ENCODE data around the gene ZMYND12.
"Not testable (repeated sequence)": the region's sequence is repeated elsewhere in the genome, so short reads cannot be mapped to it uniquely, and the experiment has no call there.

Gene ZMYND12, protein sequence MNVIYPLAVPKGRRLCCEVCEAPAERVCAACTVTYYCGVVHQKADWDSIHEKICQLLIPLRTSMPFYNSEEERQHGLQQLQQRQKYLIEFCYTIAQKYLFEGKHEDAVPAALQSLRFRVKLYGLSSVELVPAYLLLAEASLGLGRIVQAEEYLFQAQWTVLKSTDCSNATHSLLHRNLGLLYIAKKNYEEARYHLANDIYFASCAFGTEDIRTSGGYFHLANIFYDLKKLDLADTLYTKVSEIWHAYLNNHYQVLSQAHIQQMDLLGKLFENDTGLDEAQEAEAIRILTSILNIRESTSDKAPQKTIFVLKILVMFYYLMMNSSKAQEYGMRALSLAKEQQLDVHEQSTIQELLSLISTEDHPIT

DNA sequence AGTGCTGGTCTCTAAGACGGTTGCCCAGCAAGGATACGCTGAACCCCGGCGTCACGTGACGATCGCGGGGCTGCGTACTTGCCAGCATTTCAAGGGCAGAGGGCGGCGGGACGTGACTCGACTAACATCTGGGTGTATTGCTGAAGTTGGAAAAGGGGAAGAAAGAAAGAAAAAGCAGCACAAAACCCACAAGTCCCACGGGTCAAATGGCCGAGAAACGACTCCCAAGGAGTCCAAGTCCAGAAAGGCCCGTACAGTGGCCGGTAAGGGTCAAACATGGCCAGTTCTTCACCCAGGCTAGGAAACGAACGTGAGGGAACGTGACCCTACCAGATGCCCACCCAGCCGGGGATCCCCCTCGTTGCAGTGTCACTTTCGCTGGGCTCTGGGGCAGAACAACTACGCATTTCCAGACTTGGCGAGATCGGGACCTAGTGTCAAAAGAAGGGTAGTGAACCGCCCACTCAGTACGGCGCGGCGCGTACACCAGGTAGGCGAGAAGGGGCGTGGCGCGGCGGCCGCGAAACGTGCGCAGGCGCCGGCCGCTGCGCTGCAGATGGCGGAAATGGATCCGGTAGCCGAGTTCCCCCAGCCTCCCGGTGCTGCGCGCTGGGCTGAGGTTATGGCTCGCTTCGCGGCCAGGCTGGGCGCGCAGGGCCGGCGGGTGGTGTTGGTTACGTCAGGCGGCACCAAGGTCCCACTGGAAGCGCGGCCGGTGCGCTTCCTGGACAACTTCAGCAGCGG is at the start of gene ZMYND12, which contains the start of gene PPCS:
Gene ZMYND12, minus strand, starts transcription at position 13 of the 744 bp plus-strand sequence. CDS start 25 bp downstream, outside the sequence.
Gene PPCS, plus strand, starts transcription at position 534 of the 744 bp plus-strand sequence. Its CDS starts 23 bp downstream, at position 557.
- peak; percentile 81 to 86 (median 84) for DNase-seq

DNA sequence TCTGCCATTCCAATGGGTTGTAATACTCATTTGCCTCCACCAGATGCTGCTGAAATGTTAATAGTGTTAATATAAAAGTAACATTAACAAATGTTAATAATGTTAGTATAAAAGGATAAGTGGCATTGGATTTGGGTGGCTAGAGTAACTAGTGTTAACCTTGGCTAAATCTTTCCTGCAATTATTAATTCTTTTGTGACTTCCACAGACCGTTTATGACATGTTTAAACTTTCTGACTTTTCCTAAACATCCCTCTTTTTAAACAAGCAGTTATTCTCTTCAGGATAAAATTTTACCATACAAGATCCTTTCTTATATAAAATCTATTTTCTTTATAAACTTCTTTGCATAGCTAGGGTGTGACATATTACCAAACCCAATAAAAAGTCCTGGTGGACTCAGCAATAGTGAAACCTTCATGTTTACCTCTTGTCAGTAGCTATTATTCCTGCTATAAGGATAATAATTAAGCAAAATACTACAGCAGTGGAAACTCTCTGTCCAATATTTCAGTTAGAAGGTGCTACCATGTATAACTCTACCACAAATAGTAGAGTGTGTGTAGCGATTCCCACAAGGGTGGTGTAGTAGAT is 48.8 kb upstream of the ZMYND12 start:
- no peak for DNase-seq

DNA sequence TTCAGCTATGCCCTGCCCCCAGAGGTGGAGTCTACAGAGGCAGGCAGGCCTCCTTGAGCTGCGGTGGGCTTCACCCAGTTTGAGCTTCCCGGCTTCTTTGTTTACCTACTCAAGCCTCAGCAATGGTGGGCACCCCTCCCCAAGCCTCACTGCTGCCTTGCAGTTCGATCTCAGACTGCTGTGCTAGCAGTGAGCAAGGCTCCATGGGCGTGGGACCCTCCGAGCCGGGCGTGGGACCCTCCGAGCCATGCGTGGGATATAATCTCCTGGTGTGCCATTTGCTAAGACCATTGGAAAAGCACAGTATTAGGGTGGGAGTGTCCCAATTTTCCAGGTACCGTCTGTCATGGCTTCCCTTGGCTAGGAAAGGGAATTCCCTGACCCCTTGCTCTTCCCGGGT is 46.2 kb upstream of the ZMYND12 start:
- DNase-seq = not testable (repeated sequence)

DNA sequence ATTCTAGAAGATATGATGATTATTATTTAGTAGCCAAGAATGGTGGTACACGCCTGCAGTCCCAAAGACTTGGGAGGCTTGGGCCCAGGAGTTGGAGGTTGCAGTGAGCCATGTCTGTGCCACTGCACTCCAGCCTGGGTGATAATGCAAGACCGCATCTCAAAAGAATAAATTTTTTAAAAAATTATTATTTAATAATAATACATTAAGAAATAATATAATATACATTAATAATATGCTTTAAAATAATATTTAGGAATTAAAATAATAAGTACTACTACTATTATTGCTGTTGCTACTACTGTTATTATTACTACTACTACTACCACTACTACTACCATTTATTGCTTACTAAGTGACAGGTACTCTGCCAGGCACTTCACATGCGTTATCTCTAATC is 34.4 kb upstream of the ZMYND12 start:
- no peak for DNase-seq

DNA sequence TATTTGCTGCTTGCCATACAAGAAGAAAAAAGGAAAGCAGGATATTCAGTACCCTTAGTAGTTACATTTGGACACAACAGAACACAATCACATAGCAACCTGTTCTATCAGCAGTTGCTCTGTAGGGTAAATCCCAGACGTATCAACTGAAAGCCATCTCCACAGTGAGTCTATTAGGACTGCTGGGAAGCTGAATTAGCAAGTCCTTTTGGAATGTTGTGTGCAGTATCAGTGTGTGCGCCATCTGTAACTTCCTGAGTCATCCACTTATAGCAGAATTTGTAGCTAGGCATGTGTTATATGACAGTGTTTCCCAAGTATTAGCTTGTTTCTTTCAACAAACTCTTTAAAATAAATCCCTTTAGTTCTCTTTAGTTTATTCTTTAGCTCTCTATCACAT is 28.6 kb upstream of the ZMYND12 start:
- DNase-seq = no peak

DNA sequence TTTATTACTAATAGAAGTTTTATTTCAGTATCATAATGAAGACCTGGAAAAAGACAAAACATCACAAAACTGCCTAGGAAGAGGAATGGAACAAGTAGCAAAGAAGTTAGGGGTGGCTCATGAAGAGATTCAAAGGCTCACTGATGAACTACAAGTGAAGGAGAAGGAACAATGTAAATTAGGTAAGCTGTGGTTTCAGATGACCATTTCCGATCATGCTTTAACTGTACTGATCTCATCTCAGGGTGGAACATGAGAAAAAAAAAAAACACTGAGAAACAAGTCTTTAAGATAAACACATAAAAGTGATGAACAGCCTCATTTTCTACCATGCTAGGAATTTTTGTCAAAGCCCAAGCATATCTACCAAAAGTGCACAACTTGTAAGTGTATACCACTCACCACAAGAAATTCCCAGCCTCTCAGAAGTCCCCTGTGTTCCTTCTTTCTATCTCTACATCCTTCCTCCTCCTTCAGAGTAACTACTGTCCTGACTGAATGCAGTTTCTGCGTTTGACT is 26.9 kb upstream of the ZMYND12 start:
- DNase-seq = no peak

DNA sequence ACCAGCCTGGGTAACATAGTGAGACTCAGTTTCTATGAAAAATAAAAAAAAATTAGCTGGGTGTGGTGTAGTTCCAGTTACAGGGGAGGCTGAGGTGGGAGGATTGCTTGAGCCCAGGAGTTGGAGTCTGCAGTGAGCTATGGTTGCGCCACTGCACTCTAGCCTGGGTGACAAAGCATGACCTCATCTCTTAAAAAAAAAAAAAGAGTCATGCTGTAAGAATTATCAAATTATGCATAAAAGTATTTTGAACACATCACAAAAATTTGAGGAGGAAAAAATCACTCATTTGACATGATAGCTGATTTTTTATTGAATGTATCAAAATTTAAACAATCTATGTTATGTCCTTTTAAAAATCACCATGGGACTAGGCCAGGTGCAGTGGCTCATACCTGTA is 25.1 kb upstream of the ZMYND12 start:
- no peak for DNase-seq

DNA sequence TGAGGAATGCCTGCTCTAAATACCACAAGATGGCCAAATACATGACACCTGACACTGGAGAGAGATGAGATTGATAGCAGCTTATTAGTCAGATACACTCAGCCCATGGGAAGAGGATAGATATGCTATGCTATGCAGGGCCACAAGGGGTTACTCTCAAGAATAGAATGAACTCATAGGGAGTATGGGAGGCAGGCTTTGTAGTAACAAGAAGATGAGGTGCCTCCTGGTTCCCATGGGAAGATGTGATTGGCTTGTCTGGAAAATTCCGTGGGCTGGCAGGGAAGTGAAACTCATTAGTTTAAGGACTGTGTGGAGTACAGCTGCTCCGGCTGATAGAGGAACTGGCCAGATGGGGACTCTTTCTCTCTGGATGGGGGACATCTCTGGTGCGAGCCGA is 23.8 kb upstream of the ZMYND12 start:
- DNase-seq = no peak

DNA sequence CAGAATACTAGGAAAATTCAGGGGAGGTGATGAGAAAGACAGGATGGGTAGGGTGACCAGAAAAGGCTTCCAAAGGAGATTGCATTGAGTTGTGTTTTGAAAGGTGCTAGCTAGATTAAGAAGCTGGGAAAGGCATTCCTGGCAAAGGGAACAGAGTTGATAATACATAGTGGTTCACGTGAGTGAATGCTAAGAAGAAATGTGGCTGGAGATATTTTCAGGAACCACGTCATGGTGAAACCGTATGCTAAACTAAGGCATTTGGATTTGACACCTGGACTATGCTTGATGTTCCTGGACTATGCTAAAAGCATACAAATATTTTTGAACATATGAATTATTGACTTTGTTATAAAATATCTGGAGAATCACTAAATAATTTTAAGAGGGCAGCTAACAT is 22.0 kb upstream of the ZMYND12 start:
- DNase-seq = no peak

DNA sequence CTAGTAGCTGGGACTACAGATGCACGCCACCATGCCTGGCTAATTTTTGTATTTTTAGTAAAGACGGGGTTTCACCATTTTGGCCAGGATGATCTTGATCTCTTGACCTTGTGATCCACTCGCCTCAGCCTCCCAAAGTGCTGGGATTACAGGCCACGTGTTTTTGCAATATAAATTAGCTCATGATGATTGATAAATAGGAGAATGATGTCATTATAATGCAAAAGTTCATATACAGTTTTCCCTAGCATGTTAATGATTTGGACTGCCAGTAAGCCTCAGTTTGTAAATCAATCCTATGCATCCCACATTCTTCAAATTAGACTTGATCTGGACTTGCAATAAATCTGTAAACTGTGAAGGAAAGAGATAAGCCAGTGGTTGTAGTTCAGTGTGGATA is 21.5 kb upstream of the ZMYND12 start:
- not testable (repeated sequence) for DNase-seq

DNA sequence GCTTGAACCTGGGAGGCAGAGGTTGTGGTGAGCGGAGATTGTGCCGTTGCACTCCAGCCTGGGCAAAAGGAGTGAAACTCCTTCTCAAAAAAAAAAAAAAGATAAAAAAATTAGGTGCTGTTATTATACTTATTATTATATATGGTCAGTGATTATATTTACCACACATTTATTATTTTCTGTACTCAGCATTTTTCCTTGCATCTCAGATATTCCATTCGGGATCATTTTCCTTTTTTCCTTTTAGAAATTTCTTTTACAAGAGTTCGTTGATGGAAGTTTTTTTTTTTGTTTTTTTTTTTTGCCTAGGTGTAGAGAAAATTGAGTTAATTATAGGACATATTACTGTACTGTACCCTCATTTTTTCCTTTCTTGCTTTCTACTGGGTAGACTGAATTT is 20.8 kb upstream of the ZMYND12 start:
- DNase-seq = no peak

DNA sequence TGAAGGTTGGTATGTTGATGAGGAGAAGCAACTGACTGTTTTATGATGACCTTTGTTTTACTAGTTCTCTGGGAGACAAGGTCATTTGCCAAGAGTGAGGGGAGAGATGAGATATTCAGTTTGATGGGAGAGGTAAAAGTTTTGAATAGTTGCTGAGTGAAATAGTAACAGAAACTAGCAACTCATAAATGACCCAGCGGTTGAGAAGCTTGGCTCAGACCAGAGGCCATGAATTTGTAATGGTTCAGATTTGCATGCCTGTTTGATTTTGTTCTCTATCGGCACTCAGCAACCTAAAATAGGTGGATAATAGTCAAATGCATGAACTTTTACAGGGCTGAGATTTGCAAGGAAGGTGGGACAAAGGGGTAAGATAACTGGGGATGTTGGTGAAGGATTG is 13.9 kb upstream of the ZMYND12 start:
- DNase-seq = no peak

DNA sequence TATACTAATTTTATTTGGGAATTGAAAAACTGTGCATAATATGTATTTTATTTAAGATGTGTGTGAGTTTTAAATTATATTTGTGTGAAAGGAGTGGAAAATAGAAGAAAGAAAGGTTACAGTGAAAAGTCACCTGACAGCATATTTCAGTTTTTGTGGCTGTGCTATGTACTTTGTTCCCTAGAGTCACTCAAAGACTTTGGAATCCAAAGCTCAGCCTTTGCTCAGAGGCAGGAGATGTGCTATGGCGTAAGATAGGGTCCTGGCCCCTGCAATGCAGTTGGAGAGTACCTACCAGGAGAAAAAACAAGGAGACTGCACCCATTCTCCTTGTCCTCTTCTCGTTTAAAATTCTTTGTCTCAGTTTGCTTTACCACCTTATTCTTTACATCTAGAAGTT is 10.2 kb upstream of the ZMYND12 start:
- DNase-seq = no peak

DNA sequence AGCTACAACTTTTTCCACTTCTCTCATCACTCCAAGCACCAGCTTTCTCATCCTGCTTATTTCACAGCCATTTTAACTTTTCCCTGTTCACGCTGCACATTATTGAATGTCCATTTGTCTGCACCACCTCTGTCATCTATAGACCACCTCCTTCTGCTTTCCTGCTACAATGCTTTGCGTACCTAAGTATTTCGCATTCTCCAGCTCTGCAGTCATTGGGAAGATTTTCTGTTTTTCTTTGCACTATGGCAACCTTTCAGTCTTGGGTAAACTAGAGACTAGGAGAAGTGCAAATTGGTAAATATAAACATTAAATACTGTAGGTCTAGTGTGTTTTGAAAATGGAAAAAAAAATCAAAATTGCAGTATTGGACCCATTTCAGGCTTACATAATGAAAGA is 8.1 kb upstream of the ZMYND12 start:
- DNase-seq = no peak

DNA sequence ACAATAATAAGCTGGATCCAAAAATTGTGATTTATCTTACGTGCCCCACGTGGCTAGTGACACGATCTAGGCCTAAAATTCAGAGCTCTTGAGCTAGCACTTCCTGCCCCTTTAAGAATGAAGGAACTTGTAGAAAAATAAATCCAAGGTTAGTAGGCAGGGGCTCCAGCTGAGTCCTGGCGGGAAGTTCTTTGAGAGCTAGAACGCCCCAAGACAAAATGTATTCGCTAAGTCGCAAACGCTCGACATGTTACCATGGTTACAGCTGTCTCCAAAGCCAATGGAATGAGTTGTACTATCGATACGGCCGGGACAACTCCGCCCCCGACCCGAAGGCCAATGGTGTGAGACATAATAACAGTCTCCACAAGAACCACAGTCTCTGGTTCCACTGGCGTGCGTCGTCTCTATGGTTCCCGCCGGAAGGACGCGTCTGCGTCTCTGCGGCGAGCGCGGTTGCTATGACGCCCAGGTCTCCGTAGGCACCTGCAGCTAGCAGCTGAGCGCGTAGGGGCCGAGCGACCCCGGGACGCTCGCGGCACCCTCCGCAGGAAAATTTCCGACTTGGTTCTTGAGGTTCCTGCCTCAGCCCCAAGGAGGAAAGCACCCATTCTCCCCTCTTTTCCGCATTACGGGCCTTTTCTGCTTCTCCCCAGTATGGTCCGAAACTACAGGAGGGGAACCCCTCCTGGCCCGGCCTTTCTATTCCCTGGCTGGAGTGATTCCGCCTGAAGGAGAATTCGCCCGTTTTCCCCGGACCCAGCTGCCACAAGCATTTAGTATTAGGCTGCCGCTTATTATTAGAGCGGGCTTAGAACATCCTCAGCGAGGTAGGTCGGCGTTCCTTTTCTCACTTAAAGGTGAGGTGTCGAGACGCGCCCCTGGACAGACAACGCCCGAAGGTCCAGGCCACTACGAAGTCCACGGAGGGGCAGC is 7.3 kb upstream of the ZMYND12 start, which contains the start of gene CCDC30:
Gene CCDC30, plus strand, starts transcription at position 459 of the 936 bp plus-strand sequence. CDS start 17,266 bp downstream, outside the sequence.
- peak; percentile 81 to 92 (median 90) for DNase-seq

DNA sequence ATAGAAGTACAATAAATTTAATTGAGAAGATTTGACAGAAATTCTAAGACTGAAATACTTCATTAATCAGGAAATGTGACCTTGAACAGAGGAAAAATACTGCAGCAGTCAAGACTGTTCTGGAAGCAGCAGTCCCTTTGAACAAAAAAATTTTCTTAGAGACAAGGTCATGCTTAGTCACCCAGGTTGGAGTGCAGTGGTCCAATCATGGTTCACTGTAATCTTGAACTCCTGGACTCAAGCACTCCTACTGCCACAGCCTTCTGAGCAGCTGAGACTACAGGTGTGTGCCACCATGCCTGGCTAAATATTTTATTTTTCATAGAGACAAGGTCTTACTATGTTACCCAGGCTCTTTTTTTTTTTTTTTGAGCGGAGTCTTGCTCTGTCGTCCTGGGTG is 5.4 kb upstream of the ZMYND12 start:
- no peak for DNase-seq

DNA sequence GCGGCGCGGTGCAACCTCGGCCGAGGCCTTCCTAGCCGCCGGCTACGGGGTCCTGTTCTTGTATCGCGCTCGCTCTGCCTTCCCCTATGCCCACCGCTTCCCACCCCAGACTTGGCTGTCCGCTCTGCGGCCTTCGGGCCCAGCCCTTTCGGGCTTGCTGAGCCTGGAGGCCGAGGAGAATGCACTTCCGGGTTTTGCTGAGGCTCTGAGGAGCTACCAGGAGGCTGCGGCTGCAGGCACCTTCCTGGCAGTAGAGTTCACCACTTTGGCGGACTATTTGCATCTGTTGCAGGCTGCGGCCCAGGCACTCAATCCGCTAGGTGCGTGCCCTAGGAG is 900 bp upstream of the ZMYND12 start:
- peak; percentile 11 to 49 (median 37) for DNase-seq

DNA sequence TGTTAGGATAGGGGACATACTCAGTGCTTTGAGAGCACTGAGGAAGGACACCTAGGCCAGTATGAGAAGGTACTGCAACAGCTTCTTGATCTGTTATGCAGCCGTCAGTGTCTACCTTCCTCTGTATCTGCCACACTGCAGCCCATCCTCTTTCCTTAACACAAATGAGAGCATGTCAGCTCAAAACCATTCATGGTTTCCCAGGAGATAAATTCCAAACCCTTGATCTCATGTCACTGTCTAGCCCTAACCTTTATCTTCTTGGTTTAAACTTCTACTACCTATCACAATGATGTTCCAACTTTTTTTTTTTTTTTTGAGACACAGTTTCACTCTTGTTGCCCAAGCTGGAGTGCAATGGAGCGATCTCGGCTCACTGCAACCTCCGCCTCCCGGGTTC is 1.4 kb downstream of the ZMYND12 start:
- DNase-seq = no peak

DNA sequence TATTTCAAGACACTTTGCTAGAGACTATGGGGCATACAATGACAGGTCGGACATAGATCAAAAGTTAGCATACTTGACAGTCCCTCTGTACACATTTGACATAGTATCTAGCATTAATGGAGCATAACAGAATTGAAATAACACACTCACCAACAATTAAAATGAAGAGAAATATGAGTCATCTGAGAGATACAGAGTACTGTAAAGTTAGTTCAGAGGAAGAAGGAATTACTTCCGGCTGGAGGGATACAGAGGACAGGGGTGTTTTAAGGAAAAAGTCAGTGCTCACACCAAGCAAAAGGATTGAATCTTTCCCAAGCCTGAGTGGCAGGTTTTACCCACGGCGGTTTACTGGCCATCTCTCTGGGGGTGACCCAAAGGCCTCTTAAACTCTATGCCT is 2.4 kb downstream of the ZMYND12 start:
- no peak for DNase-seq

DNA sequence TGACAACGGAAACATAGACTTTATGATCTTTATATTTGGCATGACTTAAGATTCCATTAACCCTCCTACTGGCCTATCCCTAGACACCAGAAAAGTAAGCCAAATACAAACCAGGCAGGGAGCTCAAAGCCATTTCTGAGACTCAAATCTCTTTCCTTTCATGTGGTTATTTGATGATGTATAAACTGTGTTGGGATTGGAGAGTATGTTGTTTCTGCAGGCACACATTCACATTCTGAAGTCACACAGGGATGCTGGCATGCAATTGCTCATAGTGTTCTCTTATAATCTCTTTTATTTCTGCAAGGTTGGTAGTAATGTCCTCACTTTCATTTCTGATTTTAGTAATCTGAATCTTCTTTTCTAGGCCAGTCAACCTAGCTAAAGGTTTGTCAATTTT is 5.8 kb downstream of the ZMYND12 start:
- DNase-seq = no peak

DNA sequence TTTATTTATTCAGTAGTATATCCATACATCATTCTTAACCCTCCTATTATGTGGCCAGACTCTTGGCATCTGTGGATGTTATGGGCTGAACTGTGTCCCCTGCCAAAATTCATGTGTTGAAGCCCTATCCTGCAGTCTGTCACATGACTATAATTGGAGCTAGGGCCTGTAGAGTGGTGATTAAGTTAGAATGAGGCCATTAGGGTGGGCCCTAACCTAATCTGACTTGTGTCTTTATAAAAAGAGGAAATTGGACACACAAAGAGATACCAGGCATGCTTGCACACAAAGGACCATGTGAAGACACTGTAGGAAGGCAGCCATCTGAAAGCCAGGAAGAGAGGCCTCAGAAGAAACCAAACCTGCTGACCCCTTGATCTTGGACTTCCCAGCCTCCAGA is 6.6 kb downstream of the ZMYND12 start:
- DNase-seq = no peak

DNA sequence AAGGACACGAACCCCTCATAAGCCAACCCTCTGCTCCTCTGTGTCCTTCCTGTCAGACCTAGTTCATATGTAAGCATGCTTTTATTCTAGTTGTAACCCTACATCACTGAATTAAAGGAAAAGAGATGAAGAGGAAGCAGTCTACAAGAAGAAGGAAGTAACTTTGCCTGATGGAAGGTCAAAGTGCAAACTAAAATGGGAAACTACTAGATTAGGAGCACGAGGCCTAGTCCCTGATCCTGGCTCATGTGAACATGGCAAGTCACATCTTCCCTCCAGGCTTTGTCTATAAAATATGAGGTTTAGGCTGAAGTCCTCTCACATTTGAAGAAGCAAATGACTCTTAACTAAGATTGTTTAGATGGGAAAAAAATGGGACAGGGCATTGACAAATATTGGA is 13.2 kb downstream of the ZMYND12 start:
- no peak for DNase-seq
